Caco-2 (cell line): ENCODE results near the gene EDARADD. TPM values are rescaled to one million over a fixed set of nuclear protein-coding genes. Genes with fewer than 3 reads are reported as not detected.
"Not testable (repeated sequence)": the region's sequence is repeated elsewhere in the genome, so short reads cannot be mapped to it uniquely, and the experiment has no call there.

ENCODE experiments used
- BruUV-seq: library from RNA; stranded (reverse); fragments of 400-500 nt; replicated peaks from 2 replicates; lab custom pipeline; 2021; lab: Mats Ljungman, UMichigan
- CTCF ChIA-PET: fragments of 300-600 bp; sonication (Branson Sonifier 250); formaldehyde crosslinking; loops from one replicate; lab custom pipeline; 2022; ENCODE audit warnings: antibody characterized with exemption; lab: Charles Lee
- POLR2A ChIA-PET: fragments of 300-600 bp; sonication (Branson Sonifier 250); formaldehyde crosslinking; loops from one replicate; lab custom pipeline; 2022; ENCODE audit warnings: antibody characterized with exemption; lab: Charles Lee
- DNase-seq, 2 experiments: peaks; one replicate each; pipeline versions ENCODE4 v3.0.0 to v3.0.0-alpha.2; 2020 to 2022
- H3K27me3 ChIP-seq: replicated peaks from 2 replicates; pipeline ENCODE4 v1.6.0; 2011; ENCODE audit warnings: low read length; ENCODE audit not compliant: control insufficient read depth, insufficient read depth
- H3K36me3 ChIP-seq: 2 replicates; pipeline ENCODE4 v1.5.1; 2011; ENCODE audit warnings: low read length; ENCODE audit not compliant: control insufficient read depth, insufficient read depth
- H3K4me1 ChIP-seq: fragments of 250-450 bp; sonication (Bioruptor Pico); 2 replicates; pipeline ENCODE4 v1.5.1; 2020; ENCODE audit warnings: mild to moderate bottlenecking
- H3K4me3 ChIP-seq: 2 replicates; pipeline ENCODE4 v1.5.1; 2011; ENCODE audit warnings: low read depth, mild to moderate bottlenecking, control low read depth, low read length
- H3K9me3 ChIP-seq: fragments of 250-450 bp; sonication (Bioruptor Pico); 2 replicates; pipeline ENCODE4 v1.5.1; 2020; ENCODE audit warnings: mild to moderate bottlenecking, moderate library complexity
- H3K27ac Mint-ChIP-seq: one replicate; pipeline ENCODE4 v1.8.0; 2022; ENCODE audit warnings: mixed read lengths; ENCODE audit not compliant: unreplicated experiment
- H3K27me3 Mint-ChIP-seq: one replicate; pipeline ENCODE4 v1.8.0; 2022; ENCODE audit warnings: mixed read lengths; ENCODE audit not compliant: insufficient read depth, unreplicated experiment
- H3K36me3 Mint-ChIP-seq: one replicate; pipeline ENCODE4 v1.8.0; 2022; ENCODE audit warnings: mild to moderate bottlenecking, mixed read lengths; ENCODE audit not compliant: insufficient read depth, unreplicated experiment
- H3K4me1 Mint-ChIP-seq: one replicate; pipeline ENCODE4 v1.8.0; 2022; ENCODE audit warnings: low read depth, mixed read lengths; ENCODE audit not compliant: unreplicated experiment
- H3K4me3 Mint-ChIP-seq: one replicate; pipeline ENCODE4 v1.8.0; 2022; ENCODE audit warnings: mild to moderate bottlenecking, moderate library complexity, mixed read lengths; ENCODE audit not compliant: unreplicated experiment
- H3K9me3 Mint-ChIP-seq: one replicate; pipeline ENCODE4 v1.8.0; 2022; ENCODE audit warnings: mixed read lengths; ENCODE audit not compliant: unreplicated experiment
- intact Hi-C: fragments of 100-400 bp; cut with micrococcal nuclease; formaldehyde crosslinking; loops from one replicate; pipeline ENCODE4 v1.10.0; 2022; ENCODE audit not compliant: unreplicated experiment
- total RNA-seq: library from RNA; stranded (reverse); gene quantifications from 2 replicates; pipeline ENCODE4 v1.2.3, GENCODE V29; 2022
- TF ChIP-seq, protein P1 (sequence below), 2 experiments: fragments of 200-600 bp in 1 of 2; IDR thresholded peaks; 1 replicate in 1 of 2; 2 replicates in 1 of 2; pipeline versions ENCODE4 v1.5.1 to v1.8.0; 2011 to 2022; ENCODE audit warnings: antibody characterized with exemption in 1 of 2, control low read depth in 1 of 2, inconsistent platforms in 1 of 2, low read depth in 1 of 2, low read length in 1 of 2, mild to moderate bottlenecking in 1 of 2, moderate library complexity in 1 of 2; ENCODE audit not compliant: insufficient read depth in 1 of 2, severe bottlenecking in 1 of 2, unreplicated experiment in 1 of 2

EDARADD gene
- total RNA-seq, 1 experiment from 2014 or later = 14.4 TPM

DNA sequence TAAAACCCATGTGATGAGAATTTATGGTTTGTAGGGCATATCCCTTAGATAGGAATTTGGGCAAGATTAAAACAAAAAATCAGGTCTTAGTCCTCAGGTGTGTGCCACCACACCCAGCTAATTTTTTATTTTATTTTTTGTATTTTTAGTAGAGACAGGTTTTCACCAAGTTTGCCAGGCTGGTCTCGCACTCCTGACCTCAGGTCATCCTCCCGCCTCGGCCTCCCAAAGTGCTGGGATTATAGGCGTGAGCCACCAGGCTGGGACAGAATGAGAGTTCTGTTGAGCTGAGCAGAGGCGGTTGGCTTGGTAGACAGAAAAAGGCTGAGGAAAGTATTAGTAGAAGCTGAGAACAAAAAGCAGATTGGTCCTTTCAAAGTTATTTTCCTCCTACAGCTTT is 43.8 kb upstream of the EDARADD start:
- H3K36me3 ChIP-seq = no peaks in the 10 kb centered on the region
- TF ChIP-seq, protein P1, sequence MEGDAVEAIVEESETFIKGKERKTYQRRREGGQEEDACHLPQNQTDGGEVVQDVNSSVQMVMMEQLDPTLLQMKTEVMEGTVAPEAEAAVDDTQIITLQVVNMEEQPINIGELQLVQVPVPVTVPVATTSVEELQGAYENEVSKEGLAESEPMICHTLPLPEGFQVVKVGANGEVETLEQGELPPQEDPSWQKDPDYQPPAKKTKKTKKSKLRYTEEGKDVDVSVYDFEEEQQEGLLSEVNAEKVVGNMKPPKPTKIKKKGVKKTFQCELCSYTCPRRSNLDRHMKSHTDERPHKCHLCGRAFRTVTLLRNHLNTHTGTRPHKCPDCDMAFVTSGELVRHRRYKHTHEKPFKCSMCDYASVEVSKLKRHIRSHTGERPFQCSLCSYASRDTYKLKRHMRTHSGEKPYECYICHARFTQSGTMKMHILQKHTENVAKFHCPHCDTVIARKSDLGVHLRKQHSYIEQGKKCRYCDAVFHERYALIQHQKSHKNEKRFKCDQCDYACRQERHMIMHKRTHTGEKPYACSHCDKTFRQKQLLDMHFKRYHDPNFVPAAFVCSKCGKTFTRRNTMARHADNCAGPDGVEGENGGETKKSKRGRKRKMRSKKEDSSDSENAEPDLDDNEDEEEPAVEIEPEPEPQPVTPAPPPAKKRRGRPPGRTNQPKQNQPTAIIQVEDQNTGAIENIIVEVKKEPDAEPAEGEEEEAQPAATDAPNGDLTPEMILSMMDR (IDR thresholded peaks at IDR 0.05; ENCODE audit: insufficient read depth in 1 of 2, low read depth in 1 of 2, low read length in 1 of 2, severe bottlenecking in 1 of 2, unreplicated experiment in 1 of 2) = no peak
- H3K9me3 ChIP-seq = no peaks in the 10 kb centered on the region; the same call in 1 of the 2 replicates
- CTCF ChIA-PET = no interaction called here
- Mint-ChIP-seq H3K27ac (no peak overlapping the region), H3K27me3 (no peaks in the 10 kb centered on the region), H3K4me1 (no peaks in the 10 kb centered on the region), H3K9me3 (no peaks in the 10 kb centered on the region), H3K4me3 (no peak overlapping the region), H3K36me3 (no peaks in the 10 kb centered on the region)
- intact Hi-C loops = no loop called here
- H3K4me3 ChIP-seq = no peak overlapping the region
- no peaks in the 10 kb centered on the region for H3K27me3 ChIP-seq
- POLR2A ChIA-PET = no interaction called here
- no peak for DNase-seq
- BruUV-seq = no TSS peak
- no peaks in the 10 kb centered on the region for H3K4me1 ChIP-seq

DNA sequence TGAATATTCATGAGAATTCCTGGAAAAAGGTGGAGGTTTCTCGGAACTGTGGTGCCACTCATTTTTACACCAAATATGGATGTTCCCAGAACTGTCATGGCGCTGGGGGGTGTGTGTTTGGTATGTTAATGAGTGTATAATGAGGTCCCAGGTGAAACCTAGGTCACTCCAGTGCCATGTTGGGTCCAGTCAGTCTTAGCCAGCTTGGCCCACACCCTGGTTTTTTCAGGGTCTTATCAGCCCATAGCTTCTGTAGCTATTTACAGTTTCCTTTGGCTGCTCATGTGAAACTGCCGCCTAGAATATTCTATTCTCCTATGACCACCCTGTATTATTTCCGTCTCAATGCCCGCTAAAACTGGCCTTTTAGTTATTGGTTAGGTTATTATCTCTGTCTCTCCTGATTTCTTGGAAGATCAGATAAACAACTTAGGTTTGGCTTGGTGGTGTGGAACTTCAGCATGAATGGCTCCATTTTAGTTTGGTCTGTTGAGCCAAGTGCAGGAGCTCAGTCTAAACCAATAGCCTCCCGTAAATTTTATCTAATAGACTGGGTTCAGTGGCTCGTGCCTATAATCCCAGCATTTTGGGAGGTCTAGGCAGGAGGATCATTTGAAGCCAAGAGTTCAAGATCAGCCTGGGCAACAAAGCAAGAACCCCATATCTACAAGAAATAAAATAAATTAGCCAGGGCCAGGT is 42.1 kb upstream of the EDARADD start:
- Mint-ChIP-seq H3K4me3 (no peak overlapping the region), H3K4me1 (no peaks in the 10 kb centered on the region), H3K9me3 (no peaks in the 10 kb centered on the region), H3K36me3 (no peaks in the 10 kb centered on the region), H3K27ac (no peak overlapping the region), H3K27me3 (no peaks in the 10 kb centered on the region)
- no peak for DNase-seq
- Histone ChIP-seq H3K4me1 (no peaks in the 10 kb centered on the region), H3K36me3 (no peaks in the 10 kb centered on the region), H3K9me3 (no peaks in the 10 kb centered on the region; the same call in 1 of the 2 replicates), H3K4me3 (no peak overlapping the region), H3K27me3 (no peaks in the 10 kb centered on the region)
- ChIA-PET CTCF (interaction anchor here (0.6 kb wide), 1 partner anchor 35 kb away, joined by 3 read pairs; no protein-coding TSS in a partner anchor), POLR2A (no interaction called here)
- intact Hi-C loops = no loop called here
- no TSS peak for BruUV-seq
- TF ChIP-seq, protein P1 (IDR thresholded peaks at IDR 0.05; ENCODE audit: insufficient read depth in 1 of 2, low read depth in 1 of 2, low read length in 1 of 2, severe bottlenecking in 1 of 2, unreplicated experiment in 1 of 2) = no peak

DNA sequence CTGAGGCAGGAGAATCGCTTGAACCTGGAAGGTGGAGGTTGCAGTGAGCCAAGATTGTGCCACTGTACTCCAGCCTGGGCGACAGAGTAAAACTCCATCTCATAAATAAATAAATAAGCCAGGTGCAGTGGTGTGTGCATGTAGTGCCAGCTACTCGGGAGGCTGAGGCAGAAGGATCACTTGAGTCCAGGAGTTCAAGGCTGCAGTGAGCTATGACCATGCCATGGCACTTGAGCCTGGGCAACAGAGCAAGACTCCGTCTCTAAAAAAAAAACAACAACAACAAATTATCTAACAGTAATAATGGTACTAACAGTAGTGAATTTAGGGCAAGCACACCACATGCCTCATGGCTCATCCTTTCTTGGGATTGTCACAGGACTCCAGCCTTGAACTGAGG is 41.3 kb upstream of the EDARADD start:
- H3K9me3 Mint-ChIP-seq, H3K4me1 ChIP-seq, H3K4me3 Mint-ChIP-seq, BruUV-seq, H3K36me3 ChIP-seq, POLR2A ChIA-PET, CTCF ChIA-PET, DNase-seq, intact Hi-C loops, H3K9me3 ChIP-seq, H3K27me3 Mint-ChIP-seq, H3K27ac Mint-ChIP-seq, H3K4me1 Mint-ChIP-seq, H3K36me3 Mint-ChIP-seq, H3K4me3 ChIP-seq, H3K27me3 ChIP-seq: not testable (repeated sequence)
